ENCODE measurements around the gene SAP30L. TPM values are rescaled to one million over a fixed set of nuclear protein-coding genes. Genes with fewer than 3 reads are reported as not detected.

The SAP30L gene
- total and polyA plus RNA-seq, 7 experiments from 2014 or later = 18.1 to 45.7 (median 34.7) TPM

- Histone ChIP-seq H3K4me1 (ENCODE audit: control insufficient read depth in 2 of 2, insufficient read depth in 2 of 2, low read length in 2 of 2) (peaks cover 18 to 50% of the 10 kb centered on the region in 2 donors), H3K27ac (ENCODE audit: low read depth, low read length) (no peak overlapping the region), H3K27me3 (ENCODE audit: control insufficient read depth in 2 of 2, insufficient read depth in 2 of 2, low read length in 2 of 2) (peaks cover 20 to 48% of the 10 kb centered on the region in 2 donors), H3K4me3 (ENCODE audit: low read length) (no peak overlapping the region), H3K36me3 (ENCODE audit: control insufficient read depth in 2 of 3, insufficient read depth in 3 of 3, low read length in 3 of 3) (no peaks in the 10 kb centered on the region), H3K9me3 (ENCODE audit: control insufficient read depth in 2 of 3, low read length in 3 of 3) (no peaks in the 10 kb centered on the region)
- CTCF ChIA-PET = no interaction called here
- peak overlapping the region; percentile 39 to 86 (median 70) for H3K4me3 Mint-ChIP-seq
- H3K9me3 Mint-ChIP-seq = peaks cover 0 to 3% (median 0%) of the 10 kb centered on the region in 11 donors
- ATAC-seq = no peak
- peak in 1 of 9 donors; percentile 23 for DNase-seq
- peak overlapping the region in 1 of 9 donors; percentile 78 for H3K27ac Mint-ChIP-seq
- POLR2A ChIA-PET = no interaction called here
- H3K36me3 Mint-ChIP-seq = peaks cover 0 to 11% (median 0%) of the 10 kb centered on the region in 5 donors
- H3K27me3 Mint-ChIP-seq = peaks cover 78 to 88% (median 83%) of the 10 kb centered on the region in 5 donors
- H3K4me1 Mint-ChIP-seq = peaks cover 33 to 59% (median 43%) of the 10 kb centered on the region in 7 donors
- intact Hi-C loops (cut with micrococcal nuclease) = loop anchor here in 1 of 2 donors (1.0 to 10.0 kb wide), 2 partner anchors 10 to 1252 kb away; no protein-coding TSS in a partner anchor
Observed at GRCh38 chr5:154472871-154473580, 27.2 kb downstream of the SAP30L start.

- Mint-ChIP-seq H3K4me3 (peak overlapping the region; percentile 17 to 86 (median 74)), H3K27ac (peak overlapping the region in 1 of 9 donors; percentile 44), H3K36me3 (peaks cover 0 to 11% (median 0%) of the 10 kb centered on the region in 5 donors), H3K27me3 (peaks cover 77 to 93% (median 78%) of the 10 kb centered on the region in 5 donors), H3K4me1 (peaks cover 35 to 59% (median 43%) of the 10 kb centered on the region in 7 donors), H3K9me3 (peaks cover 0 to 3% (median 0%) of the 10 kb centered on the region in 11 donors)
- intact Hi-C loops (cut with micrococcal nuclease) = loop anchor here in 1 of 2 donors (10.0 kb wide), 1 partner anchor 1251 kb away; no protein-coding TSS in a partner anchor
- ChIA-PET POLR2A (no interaction called here), CTCF (no interaction called here)
- DNase-seq (no peak), ATAC-seq (peak; percentile 20)
- Histone ChIP-seq H3K36me3 (ENCODE audit: control insufficient read depth in 2 of 3, insufficient read depth in 3 of 3, low read length in 3 of 3) (no peaks in the 10 kb centered on the region), H3K4me3 (ENCODE audit: low read length) (no peak overlapping the region), H3K27me3 (ENCODE audit: control insufficient read depth in 2 of 2, insufficient read depth in 2 of 2, low read length in 2 of 2) (peaks cover 20 to 49% of the 10 kb centered on the region in 2 donors), H3K9me3 (ENCODE audit: control insufficient read depth in 2 of 3, low read length in 3 of 3) (no peaks in the 10 kb centered on the region), H3K4me1 (ENCODE audit: control insufficient read depth in 2 of 2, insufficient read depth in 2 of 2, low read length in 2 of 2) (peaks cover 18 to 50% of the 10 kb centered on the region in 2 donors), H3K27ac (ENCODE audit: low read depth, low read length) (no peak overlapping the region)
Observed at GRCh38 chr5:154473581-154474283, 27.9 kb downstream of the SAP30L start.

DNA sequence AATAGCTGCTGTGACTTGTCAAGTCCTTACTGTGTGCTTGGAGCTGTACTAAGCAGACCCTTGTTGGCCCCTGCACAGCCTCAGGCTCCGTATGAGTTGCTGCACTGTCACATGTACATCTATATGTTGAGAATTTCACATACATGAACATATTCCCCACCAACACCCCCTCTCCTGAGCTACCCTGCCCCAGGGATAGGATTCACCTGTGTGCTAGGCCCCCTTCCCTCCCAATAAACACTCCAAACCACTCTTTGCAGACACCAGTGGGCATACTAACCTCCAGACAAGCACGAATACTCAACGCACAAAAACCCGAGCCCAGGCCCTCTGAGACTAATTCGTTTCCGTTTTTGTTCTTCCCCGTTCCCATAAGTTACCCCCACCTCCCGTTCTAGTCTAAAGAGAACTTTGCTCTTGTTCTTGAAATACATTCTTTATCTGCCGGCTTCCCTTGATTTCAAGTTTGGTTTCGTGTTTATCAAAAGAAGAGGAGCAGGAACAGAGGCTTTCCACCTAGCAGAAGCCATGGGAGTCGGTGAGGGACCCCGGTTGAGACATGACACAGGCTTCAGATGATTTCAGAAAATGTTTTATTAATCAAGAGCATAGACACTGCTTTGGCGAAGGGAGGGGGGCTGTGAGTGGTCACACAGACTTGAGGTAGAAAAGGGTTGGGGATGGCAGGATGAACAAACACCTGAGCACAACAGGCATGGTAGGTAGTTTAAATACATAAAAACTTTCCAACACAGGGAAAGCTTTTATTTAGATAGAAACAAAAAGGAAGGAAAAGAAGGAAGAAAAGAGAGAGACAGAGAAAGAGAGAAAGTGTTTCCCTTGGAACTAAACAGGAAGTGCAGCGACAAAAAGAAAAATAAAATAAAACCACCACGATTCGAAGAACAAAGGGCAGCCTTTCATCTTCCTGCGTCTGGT lies 28.9 kb downstream of the SAP30L start:
- H3K9me3 ChIP-seq (ENCODE audit: control insufficient read depth in 2 of 3, low read length in 3 of 3) = no peaks in the 10 kb centered on the region
- Mint-ChIP-seq H3K4me3 (peak overlapping the region; percentile 27 to 86 (median 74)), H3K27me3 (peaks cover 80 to 95% (median 86%) of the 10 kb centered on the region in 5 donors), H3K36me3 (peaks cover 0 to 14% (median 0%) of the 10 kb centered on the region in 5 donors), H3K4me1 (peaks cover 38 to 66% (median 48%) of the 10 kb centered on the region in 7 donors), H3K9me3 (peaks cover 0 to 3% (median 0%) of the 10 kb centered on the region in 11 donors), H3K27ac (peak overlapping the region in 1 of 9 donors; percentile 44)
- ChIA-PET POLR2A (no interaction called here), CTCF (interaction anchor here (0.7 kb wide), 1 partner anchor 14 kb away, joined by 3 read pairs; no protein-coding TSS in a partner anchor)
- DNase-seq (no peak), ATAC-seq (peak; percentile 17)
- no peak overlapping the region for H3K27ac ChIP-seq (ENCODE audit: low read depth, low read length)
- peaks cover 18 to 50% of the 10 kb centered on the region in 2 donors for H3K4me1 ChIP-seq (ENCODE audit: control insufficient read depth in 2 of 2, insufficient read depth in 2 of 2, low read length in 2 of 2)
- H3K27me3 ChIP-seq (ENCODE audit: control insufficient read depth in 2 of 2, insufficient read depth in 2 of 2, low read length in 2 of 2) = peaks cover 20 to 57% of the 10 kb centered on the region in 2 donors
- intact Hi-C loops (cut with micrococcal nuclease) = loop anchor here in 1 of 2 donors (10.0 kb wide), 1 partner anchor 1250 kb away; no protein-coding TSS in a partner anchor
- no peak overlapping the region for H3K4me3 ChIP-seq (ENCODE audit: low read length)
- no peaks in the 10 kb centered on the region for H3K36me3 ChIP-seq (ENCODE audit: control insufficient read depth in 2 of 3, insufficient read depth in 3 of 3, low read length in 3 of 3)

GRCh38 chr5:154475591-154476353 lies 30.0 kb downstream of the SAP30L start:
- peak in 1 of 9 donors; percentile 26 for DNase-seq
- Mint-ChIP-seq H3K27ac (peak overlapping the region in 1 of 9 donors; percentile 68), H3K9me3 (peaks cover 0 to 6% (median 0%) of the 10 kb centered on the region in 11 donors), H3K4me1 (peaks cover 39 to 72% (median 56%) of the 10 kb centered on the region in 7 donors), H3K27me3 (peaks cover 79 to 95% (median 84%) of the 10 kb centered on the region in 5 donors), H3K4me3 (peak overlapping the region in 9 of 10 donors; percentile 17 to 86 (median 74)), H3K36me3 (peaks cover 0 to 14% (median 0%) of the 10 kb centered on the region in 5 donors)
- Histone ChIP-seq H3K27ac (ENCODE audit: low read depth, low read length) (no peak overlapping the region), H3K36me3 (ENCODE audit: control insufficient read depth in 2 of 3, insufficient read depth in 3 of 3, low read length in 3 of 3) (no peaks in the 10 kb centered on the region), H3K4me1 (ENCODE audit: control insufficient read depth in 2 of 2, insufficient read depth in 2 of 2, low read length in 2 of 2) (peaks cover 18 to 50% of the 10 kb centered on the region in 2 donors), H3K9me3 (ENCODE audit: control insufficient read depth in 2 of 3, low read length in 3 of 3) (no peaks in the 10 kb centered on the region), H3K4me3 (ENCODE audit: low read length) (no peak overlapping the region), H3K27me3 (ENCODE audit: control insufficient read depth in 2 of 2, insufficient read depth in 2 of 2, low read length in 2 of 2) (peaks cover 23 to 66% of the 10 kb centered on the region in 2 donors)
- CTCF ChIA-PET = interaction anchor here (0.6 to 1.8 kb wide), 2 partner anchors 8 to 45 kb away, joined by 4 to 6 read pairs; no protein-coding TSS in a partner anchor
- no peak for ATAC-seq
- intact Hi-C loops (cut with micrococcal nuclease) = loop anchor here in 1 of 2 donors (10.0 kb wide), 1 partner anchor 1249 kb away; no protein-coding TSS in a partner anchor
- POLR2A ChIA-PET = no interaction called here

- H3K27me3 Mint-ChIP-seq = peaks cover 79 to 95% (median 84%) of the 10 kb centered on the region in 5 donors
- Histone ChIP-seq H3K36me3 (ENCODE audit: control insufficient read depth in 2 of 3, insufficient read depth in 3 of 3, low read length in 3 of 3) (no peaks in the 10 kb centered on the region), H3K27ac (ENCODE audit: low read depth, low read length) (no peak overlapping the region), H3K4me3 (ENCODE audit: low read length) (no peak overlapping the region), H3K27me3 (ENCODE audit: control insufficient read depth in 2 of 2, insufficient read depth in 2 of 2, low read length in 2 of 2) (peaks cover 22 to 74% of the 10 kb centered on the region in 2 donors), H3K9me3 (ENCODE audit: control insufficient read depth in 2 of 3, low read length in 3 of 3) (no peaks in the 10 kb centered on the region), H3K4me1 (ENCODE audit: control insufficient read depth in 2 of 2, insufficient read depth in 2 of 2, low read length in 2 of 2) (peaks cover 18 to 44% of the 10 kb centered on the region in 2 donors)
- intact Hi-C loops (cut with micrococcal nuclease) = loop anchor here in 1 of 2 donors (10.0 kb wide), 1 partner anchor 1248 kb away; no protein-coding TSS in a partner anchor
- DNase-seq (no peak), ATAC-seq (no peak)
- peaks cover 34 to 69% (median 57%) of the 10 kb centered on the region in 7 donors for H3K4me1 Mint-ChIP-seq
- H3K4me3 Mint-ChIP-seq = peak overlapping the region; percentile 6 to 86 (median 73)
- ChIA-PET POLR2A (no interaction called here), CTCF (interaction anchor here (0.6 to 1.8 kb wide), 2 partner anchors 8 to 44 kb away, joined by 4 to 6 read pairs; no protein-coding TSS in a partner anchor)
- peaks cover 0 to 14% (median 0%) of the 10 kb centered on the region in 5 donors for H3K36me3 Mint-ChIP-seq
- peaks cover 0 to 6% (median 0%) of the 10 kb centered on the region in 11 donors for H3K9me3 Mint-ChIP-seq
- H3K27ac Mint-ChIP-seq = peak overlapping the region in 1 of 9 donors; percentile 73
Observed at GRCh38 chr5:154476354-154477205, 30.8 kb downstream of the SAP30L start.
